Astrocyte (in vitro differentiated cells and primary cell): ENCODE results near the gene TRPC4.

Source experiments
- EZH2 ChIP-seq: IDR thresholded peaks from 2 replicates; pipeline ENCODE4 v1.6.1; 2012; ENCODE audit warnings: mild to moderate bottlenecking, low read length, inconsistent platforms; ENCODE audit not compliant: insufficient read depth
- TF ChIP-seq, protein P1 (sequence below): IDR thresholded peaks from 2 replicates; pipeline ENCODE4 v1.5.1; 2011; ENCODE audit warnings: low read depth, mild to moderate bottlenecking, inconsistent platforms, low read length, moderate library complexity; ENCODE audit not compliant: insufficient read depth

DNA sequence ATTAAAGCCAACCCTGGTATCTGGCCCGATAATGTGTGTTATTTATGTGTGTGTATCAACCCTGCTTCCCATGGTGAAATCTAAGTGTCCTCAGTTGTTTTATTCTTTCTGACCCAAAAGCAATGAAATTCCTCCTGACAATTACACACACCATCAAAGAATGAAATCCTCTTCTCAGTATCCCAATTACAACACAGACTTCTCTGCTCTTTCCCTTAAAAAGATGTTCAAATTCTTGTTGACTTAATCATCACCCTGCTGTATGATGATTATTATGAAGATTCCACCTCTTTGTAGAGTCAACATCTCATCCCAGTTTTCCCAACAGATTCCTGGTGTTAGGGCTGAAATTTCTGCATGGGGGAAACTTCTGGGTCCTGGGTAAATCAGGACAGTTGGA is 8.9 kb upstream of the TRPC4 start:
- TF ChIP-seq, protein P1, sequence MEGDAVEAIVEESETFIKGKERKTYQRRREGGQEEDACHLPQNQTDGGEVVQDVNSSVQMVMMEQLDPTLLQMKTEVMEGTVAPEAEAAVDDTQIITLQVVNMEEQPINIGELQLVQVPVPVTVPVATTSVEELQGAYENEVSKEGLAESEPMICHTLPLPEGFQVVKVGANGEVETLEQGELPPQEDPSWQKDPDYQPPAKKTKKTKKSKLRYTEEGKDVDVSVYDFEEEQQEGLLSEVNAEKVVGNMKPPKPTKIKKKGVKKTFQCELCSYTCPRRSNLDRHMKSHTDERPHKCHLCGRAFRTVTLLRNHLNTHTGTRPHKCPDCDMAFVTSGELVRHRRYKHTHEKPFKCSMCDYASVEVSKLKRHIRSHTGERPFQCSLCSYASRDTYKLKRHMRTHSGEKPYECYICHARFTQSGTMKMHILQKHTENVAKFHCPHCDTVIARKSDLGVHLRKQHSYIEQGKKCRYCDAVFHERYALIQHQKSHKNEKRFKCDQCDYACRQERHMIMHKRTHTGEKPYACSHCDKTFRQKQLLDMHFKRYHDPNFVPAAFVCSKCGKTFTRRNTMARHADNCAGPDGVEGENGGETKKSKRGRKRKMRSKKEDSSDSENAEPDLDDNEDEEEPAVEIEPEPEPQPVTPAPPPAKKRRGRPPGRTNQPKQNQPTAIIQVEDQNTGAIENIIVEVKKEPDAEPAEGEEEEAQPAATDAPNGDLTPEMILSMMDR = no peak
- no peak for TF ChIP-seq EZH2
